ENCODE measurements around the gene TLE6.
"Not testable (repeated sequence)": the region's sequence is repeated elsewhere in the genome, so short reads cannot be mapped to it uniquely, and the experiment has no call there.

Gene TLE6

DNA sequence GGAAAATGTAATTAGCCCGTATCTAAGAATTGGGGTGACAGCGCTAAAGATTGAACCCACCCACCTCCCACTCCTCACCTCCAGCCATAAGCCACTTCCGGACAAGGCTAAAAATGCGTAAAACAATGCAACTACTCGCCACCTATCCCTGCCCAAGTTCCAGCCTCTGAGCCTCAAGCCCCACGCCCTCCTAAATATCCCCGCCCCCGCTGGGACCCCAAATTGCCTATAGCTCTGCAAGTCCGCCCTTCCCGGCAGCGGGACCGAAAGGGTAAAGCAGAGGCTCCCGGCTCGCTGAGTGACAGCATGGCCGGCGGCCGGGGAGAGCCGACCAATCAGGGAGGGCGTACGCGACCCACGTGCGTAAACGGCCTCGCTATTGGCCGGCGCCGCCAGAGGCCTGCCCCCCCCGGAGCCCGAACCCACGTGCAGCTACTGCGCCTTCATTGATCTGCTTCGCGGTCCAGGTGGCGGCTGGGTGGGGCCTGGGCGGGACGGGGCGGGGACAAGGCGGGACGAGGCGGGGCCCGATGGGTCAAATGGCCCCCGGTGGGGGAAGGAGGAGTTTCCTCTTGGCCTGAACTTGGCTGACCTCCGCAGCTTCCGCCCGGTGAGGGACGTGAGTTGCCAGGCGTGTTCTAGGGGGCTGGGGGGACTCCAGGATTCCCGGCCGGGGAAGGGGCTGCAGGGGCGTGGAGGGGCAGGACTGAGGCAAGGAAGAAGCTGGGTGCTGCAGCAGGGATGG is at the start of gene TLE6:
Gene TLE6 (plus strand): TSS at position 564 of the 745 bp plus-strand sequence. CDS start 670 bp downstream, outside the sequence.
- DNase-seq (ENCODE audit: low read depth in 2 of 2) = peak; percentile 91 to 92

GRCh38 chr19:2933490-2933910 is 43.9 kb upstream of the TLE6 start:
- DNase-seq (ENCODE audit: low read depth in 2 of 2) = no peak

DNA sequence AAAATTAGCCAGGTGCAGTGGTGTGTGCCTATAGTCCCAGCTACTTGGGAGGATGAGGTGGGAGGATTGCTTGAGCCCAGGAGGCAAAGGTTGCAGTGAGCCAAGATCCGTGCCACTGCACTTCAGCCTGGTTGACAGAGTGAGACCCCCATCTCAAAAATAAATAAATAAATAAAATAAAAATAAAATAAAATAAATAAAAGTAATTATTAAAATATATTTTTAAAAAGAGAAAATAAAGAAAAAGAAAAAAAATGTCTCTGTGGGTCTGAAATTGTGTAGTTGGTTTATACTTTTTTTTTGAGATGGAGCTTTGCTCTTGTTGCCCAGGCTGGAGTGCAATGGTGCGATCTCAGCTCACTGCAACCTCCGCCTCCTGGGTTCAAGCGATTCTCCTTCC is 41.5 kb upstream of the TLE6 start:
- not testable (repeated sequence) for DNase-seq (ENCODE audit: low read depth in 2 of 2)

DNA sequence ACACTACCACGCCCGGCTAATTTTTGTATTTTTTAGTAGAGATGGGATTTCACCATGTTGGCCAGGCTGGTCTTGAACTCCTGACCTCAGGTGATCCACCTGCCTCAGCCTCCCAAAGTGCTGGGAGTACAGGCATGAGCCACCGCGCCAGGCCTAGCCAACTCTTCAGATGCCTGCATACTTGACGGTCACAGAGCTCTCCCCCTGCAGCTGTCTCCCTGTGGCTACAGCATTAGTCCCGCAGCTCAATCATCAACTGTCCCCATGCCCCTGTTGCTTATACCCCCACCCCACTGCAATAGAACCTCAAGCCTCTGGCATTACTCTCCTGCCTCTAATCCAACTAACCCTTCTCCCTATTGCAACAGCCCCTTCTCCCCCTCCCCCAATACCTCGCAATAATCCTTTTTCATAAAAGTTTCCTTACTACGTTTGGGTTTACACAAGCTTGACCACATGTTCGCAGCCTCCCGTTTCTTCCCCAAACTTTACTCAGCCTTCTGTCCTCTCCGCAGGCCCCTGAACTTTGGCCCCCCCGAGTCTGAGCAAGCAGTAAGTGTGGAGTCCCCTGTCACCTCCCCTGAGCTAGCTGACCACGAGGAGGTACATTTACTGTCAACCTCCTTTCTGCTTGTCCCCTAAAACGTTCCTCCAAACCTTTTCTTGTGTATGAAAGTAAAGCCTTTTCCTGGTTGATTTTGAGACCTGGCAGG is 34.3 kb upstream of the TLE6 start:
- no peak for DNase-seq (ENCODE audit: low read depth in 2 of 2)

DNA sequence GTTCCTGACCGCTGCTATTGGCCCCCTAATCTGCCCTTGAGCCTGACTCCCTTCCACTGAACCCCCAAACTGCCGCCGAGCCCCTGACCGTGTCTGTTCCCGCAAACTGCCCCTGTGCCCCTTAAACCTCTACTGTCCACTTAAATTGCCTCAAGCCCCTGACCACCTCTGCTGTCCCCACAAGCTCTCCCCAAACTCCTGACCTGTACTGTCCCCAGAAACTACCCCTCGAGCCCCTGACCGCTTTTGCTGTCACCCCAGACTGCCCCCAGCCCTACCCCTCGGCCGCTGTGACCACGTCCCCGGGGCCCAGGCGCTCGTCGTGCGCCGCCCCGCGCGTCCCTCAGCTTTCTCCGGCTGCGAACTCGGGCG is 33.0 kb upstream of the TLE6 start:
- no peak for DNase-seq (ENCODE audit: low read depth in 2 of 2)

DNA sequence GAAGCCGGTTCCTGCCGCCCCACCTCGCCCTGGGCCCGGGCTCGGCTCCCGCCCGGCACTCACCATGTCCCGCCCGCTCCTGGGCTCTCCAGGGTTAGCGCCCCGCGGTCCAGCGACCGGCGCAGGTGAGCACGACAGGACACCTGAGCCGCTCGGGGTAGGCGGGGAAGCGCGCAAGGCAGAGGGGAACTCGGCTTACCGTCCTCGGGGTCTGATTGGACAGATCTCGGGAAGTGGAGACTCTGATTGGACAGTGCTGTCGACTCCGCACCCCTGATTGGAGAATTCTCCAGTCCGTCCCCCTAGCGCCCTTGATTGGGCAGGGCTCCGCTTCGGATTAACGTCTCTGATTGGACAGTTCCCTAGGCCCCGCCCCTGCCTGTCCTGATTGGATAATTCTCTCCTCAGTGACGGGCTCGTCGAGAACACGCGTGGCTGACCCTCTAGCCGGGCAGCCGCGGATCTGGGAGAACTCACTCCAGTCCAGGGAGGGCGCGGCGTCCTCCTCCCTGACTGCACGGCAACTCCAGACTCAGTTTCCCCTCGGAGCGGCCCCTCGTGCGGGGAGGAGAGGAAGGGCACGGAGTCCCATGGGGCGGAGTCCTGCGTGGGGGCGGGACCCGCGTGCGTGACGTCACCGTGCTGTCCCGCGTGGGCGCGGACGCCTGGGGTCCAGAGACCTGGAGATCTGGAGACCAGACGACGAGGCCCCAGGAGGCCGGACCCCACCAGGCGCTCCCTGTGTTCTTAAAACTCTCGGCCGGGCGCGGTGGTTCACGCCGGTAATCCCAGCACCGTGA is 32.4 kb upstream of the TLE6 start, which contains the start of gene ZNF77:
Gene ZNF77 (minus strand): TSS at position 197 of the 800 bp plus-strand sequence. CDS start 131 bp downstream, at position 66.
- peak; percentile 98 to 99 for DNase-seq (ENCODE audit: low read depth in 2 of 2)

DNA sequence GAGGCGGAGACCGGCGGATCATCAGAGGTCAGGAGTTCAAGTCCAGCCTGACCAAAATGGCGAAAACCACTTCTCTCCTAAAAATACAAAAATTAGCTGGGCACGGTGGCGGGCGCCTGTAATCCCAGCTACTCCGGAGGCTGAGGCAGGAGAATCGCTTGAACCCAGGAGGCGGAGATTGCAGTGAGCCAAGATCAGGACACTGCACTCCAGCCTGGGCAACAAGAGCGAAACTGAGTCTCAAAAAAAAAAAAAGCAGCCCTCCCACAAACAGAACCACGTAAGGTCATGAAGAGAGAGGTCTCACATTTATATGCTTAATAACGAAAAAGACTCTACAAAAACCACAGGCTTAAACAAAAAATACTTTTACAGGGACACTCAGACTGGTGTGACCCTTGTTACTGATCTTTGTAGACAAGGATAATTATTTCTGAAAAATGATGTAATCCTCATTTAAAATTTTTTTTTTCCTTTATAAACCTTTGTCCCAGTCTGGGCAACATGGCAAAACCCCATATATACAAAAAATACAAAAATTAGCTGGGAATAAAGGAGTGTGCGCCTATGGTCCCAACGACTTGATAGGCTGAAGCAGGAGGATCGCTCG is 31.7 kb upstream of the TLE6 start:
- no peak for DNase-seq (ENCODE audit: low read depth in 2 of 2)

DNA sequence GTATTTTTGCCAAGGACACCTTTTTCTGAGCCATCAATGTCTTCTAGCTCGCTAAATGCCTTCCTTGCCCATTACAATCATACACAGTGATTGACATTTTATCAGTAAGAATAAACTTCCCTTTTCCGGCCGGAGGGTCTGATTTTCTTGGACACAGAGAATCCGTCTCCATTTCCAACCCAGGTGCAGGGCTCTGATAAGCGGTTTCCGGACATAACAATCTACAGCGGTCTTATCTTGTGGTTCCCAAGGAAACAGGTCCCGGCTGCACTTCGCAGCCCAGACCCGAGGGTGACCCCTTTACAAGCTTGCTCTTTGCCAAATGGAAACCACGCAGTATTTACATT is 27.5 kb upstream of the TLE6 start:
- DNase-seq (ENCODE audit: low read depth in 2 of 2) = no peak

GRCh38 chr19:2950286-2951124 is 26.9 kb upstream of the TLE6 start:
- DNase-seq (ENCODE audit: low read depth in 2 of 2) = peak; percentile 100

DNA sequence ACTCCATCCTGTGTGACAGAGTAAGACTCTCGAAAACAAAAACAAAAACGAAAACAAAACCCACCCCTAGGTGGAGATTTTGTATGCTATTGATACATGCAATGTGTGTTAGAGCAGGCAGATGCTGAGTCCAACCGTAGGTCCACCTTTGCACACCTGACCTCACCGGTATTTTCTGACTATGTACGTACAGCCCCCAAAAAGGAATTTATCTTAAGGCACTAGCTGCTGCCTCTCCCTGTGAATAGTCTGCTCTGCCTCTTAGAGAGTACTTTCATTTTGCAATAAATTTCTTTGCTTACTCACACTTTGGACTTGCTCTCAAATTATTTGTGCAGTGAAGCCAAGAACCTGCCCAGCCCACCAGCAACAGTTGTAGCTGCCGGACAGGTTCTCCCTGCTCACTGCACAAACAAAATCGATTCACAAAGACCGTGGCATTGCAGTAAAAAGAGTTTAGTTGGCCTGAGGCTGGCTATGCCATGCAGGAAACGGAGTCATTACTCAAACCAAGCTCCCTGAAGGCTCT is 24.3 kb upstream of the TLE6 start:
- no peak for DNase-seq (ENCODE audit: low read depth in 2 of 2)

GRCh38 chr19:2957160-2957559 is 20.2 kb upstream of the TLE6 start:
- DNase-seq (ENCODE audit: low read depth in 2 of 2) = no peak

DNA sequence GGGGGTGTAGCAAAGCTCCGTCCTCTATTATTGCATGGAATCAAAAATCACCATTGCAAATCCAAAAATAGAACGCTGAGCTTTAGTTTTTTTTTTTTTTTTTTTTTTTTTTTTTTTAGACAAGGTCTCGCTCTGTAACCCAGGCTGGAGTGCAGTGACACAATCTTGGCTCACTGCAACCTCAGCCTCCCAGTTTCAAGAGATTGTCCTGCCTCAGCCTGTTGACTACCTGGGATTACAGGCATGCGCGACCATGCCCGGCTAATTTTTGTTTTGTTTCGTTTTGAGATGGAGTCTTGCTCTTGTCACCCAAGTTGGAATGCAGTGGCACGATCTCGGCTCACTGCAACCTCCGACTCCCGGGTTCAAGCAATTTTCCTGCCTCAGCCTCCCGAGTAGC is 17.2 kb upstream of the TLE6 start:
- no peak for DNase-seq (ENCODE audit: low read depth in 2 of 2)

- DNase-seq (ENCODE audit: low read depth in 2 of 2) = peak in 1 of 2 donors; percentile 24
These were observed 15.2 kb upstream of the TLE6 start for GRCh38 chr19:2962018-2962670.

DNA sequence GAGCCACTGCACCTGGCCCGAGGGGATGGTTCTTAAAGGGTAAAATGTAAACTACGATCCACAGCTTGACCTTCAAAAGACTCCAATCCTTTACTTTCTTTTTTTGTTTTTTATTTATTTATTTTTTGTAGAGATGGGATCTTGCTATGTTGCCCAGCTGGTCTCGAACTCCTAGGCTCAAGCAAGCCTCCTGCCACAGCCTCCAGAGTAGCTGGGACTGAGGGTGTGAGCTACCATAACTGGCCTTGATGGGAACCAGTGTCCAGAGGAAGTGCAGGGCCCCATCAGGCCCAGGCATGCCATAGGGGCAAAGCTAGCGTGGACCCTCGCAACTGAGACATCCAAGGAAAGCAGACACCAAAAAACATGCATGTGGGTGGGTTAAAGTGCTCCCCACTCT is 14.2 kb upstream of the TLE6 start:
- DNase-seq (ENCODE audit: low read depth in 2 of 2) = no peak

- not testable (repeated sequence) for DNase-seq (ENCODE audit: low read depth in 2 of 2)
These were observed 13.7 kb upstream of the TLE6 start for GRCh38 chr19:2963631-2964030.

DNA sequence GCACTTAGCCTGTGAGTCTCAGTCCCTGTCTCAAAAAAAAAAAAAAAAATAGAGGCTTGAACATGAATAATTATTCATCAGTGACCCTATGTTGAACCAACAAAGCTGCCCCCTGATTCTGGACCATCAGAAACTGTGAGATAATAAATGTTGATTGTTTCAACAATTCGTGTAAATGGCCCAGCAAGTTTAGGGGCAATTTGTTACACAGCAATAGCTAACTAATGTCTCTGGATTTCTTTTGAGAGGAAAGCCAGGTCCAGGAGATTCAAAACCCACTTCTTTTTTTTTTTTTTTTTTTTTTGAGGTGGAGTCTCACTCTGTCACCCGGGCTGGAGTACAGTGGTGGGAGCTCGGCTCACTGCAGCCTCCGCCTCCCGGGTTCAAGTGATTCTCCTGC is 12.5 kb upstream of the TLE6 start:
- no peak for DNase-seq (ENCODE audit: low read depth in 2 of 2)

DNA sequence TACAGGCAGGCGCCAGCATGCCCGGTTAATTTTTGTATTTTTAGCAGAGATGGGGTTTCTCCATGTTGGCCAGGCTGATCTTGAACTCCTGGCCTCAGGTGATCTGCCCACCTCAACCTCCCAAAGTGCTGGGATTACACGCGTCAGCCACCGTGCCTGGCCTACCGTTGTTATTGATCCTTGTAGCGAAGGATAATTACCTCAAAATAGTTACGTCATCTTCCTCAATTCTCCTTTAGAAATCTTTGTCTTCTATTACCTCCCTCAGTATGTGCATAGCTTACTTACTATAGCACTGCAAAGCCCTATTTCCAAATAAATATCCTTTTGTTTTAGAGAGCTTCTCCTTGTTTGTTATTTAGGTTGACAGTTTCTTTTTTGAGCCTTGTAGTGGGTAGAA is 9.4 kb upstream of the TLE6 start:
- DNase-seq (ENCODE audit: low read depth in 2 of 2) = no peak

GRCh38 chr19:2969104-2969504 is 8.3 kb upstream of the TLE6 start:
- no peak for DNase-seq (ENCODE audit: low read depth in 2 of 2)

GRCh38 chr19:2970201-2970835 is 7.0 kb upstream of the TLE6 start:
- no peak for DNase-seq (ENCODE audit: low read depth in 2 of 2)

DNA sequence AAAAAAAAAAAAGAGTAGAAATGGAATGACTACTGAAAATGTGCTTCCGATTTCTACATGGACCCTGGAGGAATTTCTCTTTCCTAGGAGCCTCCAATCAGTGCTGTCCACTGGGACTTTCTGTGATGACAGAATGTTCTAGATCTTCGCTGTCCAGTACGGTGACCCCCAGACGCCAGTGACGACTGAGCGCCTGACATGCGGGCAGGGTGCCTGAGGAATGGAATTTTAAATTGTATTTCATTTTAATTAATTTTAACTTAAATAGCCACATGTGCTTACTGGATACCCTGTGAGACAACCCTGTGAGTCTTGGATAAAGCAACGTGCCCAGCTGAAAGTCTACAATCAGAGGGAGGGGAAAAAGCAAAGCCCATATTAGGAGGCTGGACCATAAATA is 4.1 kb upstream of the TLE6 start:
- DNase-seq (ENCODE audit: low read depth in 2 of 2) = no peak
